ENCODE measurements around the gene CAMSAP1.

Gene CAMSAP1

GRCh38 chr9:135857843-135858242 lies 49.5 kb downstream of the CAMSAP1 start:
- in situ Hi-C loops (cut with HindIII; ENCODE audit: low sequenced_read_pairs): no loop called here
- TF ChIP-seq CTCF (IDR thresholded peaks at IDR 0.05; ENCODE audit: low read depth, low read length, missing control alignments): no peak
- no peak overlapping the region for H3K4me3 ChIP-seq (ENCODE audit: low read depth, low read length)
- DNase-seq (ENCODE audit: low read depth): no peak

- in situ Hi-C loops (cut with HindIII; ENCODE audit: low sequenced_read_pairs): no loop called here
- no peak overlapping the region for H3K4me3 ChIP-seq (ENCODE audit: low read depth, low read length)
- DNase-seq (ENCODE audit: low read depth): peak; percentile 15
- no peak for TF ChIP-seq CTCF (IDR thresholded peaks at IDR 0.05; ENCODE audit: low read depth, low read length, missing control alignments)
These were observed 50.0 kb downstream of the CAMSAP1 start for GRCh38 chr9:135857371-135857786.

GRCh38 chr9:135851748-135852147 lies 55.6 kb downstream of the CAMSAP1 start:
- in situ Hi-C loops (cut with HindIII; ENCODE audit: low sequenced_read_pairs): no loop called here
- no peak for DNase-seq (ENCODE audit: low read depth)
- TF ChIP-seq CTCF (IDR thresholded peaks at IDR 0.05; ENCODE audit: low read depth, low read length, missing control alignments): no peak
- no peak overlapping the region for H3K4me3 ChIP-seq (ENCODE audit: low read depth, low read length)

- H3K4me3 ChIP-seq (ENCODE audit: low read depth, low read length): no peak overlapping the region
- DNase-seq (ENCODE audit: low read depth): no peak
- in situ Hi-C loops (cut with HindIII; ENCODE audit: low sequenced_read_pairs): no loop called here
- no peak for TF ChIP-seq CTCF (IDR thresholded peaks at IDR 0.05; ENCODE audit: low read depth, low read length, missing control alignments)
These were observed 56.6 kb downstream of the CAMSAP1 start for GRCh38 chr9:135850737-135851136.

- H3K4me3 ChIP-seq (ENCODE audit: low read depth, low read length): no peak overlapping the region
- in situ Hi-C loops (cut with HindIII; ENCODE audit: low sequenced_read_pairs): no loop called here
- no peak for TF ChIP-seq CTCF (IDR thresholded peaks at IDR 0.05; ENCODE audit: low read depth, low read length, missing control alignments)
- DNase-seq (ENCODE audit: low read depth): no peak
These were observed 58.2 kb downstream of the CAMSAP1 start for GRCh38 chr9:135849181-135849580.

- TF ChIP-seq CTCF (IDR thresholded peaks at IDR 0.05; ENCODE audit: low read depth, low read length, missing control alignments): no peak
- DNase-seq (ENCODE audit: low read depth): no peak
- H3K4me3 ChIP-seq (ENCODE audit: low read depth, low read length): no peak overlapping the region
- in situ Hi-C loops (cut with HindIII; ENCODE audit: low sequenced_read_pairs): no loop called here
These were observed 58.9 kb downstream of the CAMSAP1 start for GRCh38 chr9:135848341-135849047.

Measured in astrocyte of the cerebellum (primary cell).